Nephron (organoid): ENCODE measurements around the gene CDC42EP1.
"Not testable (repeated sequence)": the region's sequence is repeated elsewhere in the genome, so short reads cannot be mapped to it uniquely, and the experiment has no call there.

ENCODE experiments used
- H3K27ac Mint-ChIP-seq, 3 experiments: 2 replicates each; pipeline ENCODE4 v1.8.0; 2020; ENCODE audit warnings: mixed read lengths in 3 of 3, mild to moderate bottlenecking in 2 of 3, moderate library complexity in 1 of 3
- H3K27me3 Mint-ChIP-seq: 2 replicates; pipeline ENCODE4 v1.8.0; 2021; ENCODE audit warnings: low read depth, mild to moderate bottlenecking, moderate library complexity, mixed read lengths
- H3K36me3 Mint-ChIP-seq: 2 replicates; pipeline ENCODE4 v1.8.0; 2020; ENCODE audit warnings: low read depth, mixed read lengths
- H3K4me1 Mint-ChIP-seq: 2 replicates; pipeline ENCODE4 v1.8.0; 2020; ENCODE audit warnings: mixed read lengths
- H3K4me3 Mint-ChIP-seq, 3 experiments: 2 replicates each; pipeline ENCODE4 v1.8.0; 2020; ENCODE audit warnings: mild to moderate bottlenecking in 3 of 3, mixed read lengths in 3 of 3, moderate library complexity in 2 of 3
- H3K9me3 Mint-ChIP-seq: 2 replicates; pipeline ENCODE4 v1.8.0; 2020; ENCODE audit warnings: mixed read lengths
- CTCF ChIP-seq, 3 experiments: fragments of 200-600 bp; sonication (generic); IDR thresholded peaks; one replicate each; pipeline ENCODE4 v1.5.0; 2021; ENCODE audit warnings: antibody characterized with exemption in 3 of 3; ENCODE audit not compliant: unreplicated experiment in 3 of 3

The CDC42EP1 gene

GRCh38 chr22:37549704-37550059, 10.6 kb upstream of the CDC42EP1 start:
- Mint-ChIP-seq H3K27me3 (no peaks in the 10 kb centered on the region), H3K9me3 (no peaks in the 10 kb centered on the region)

GRCh38 chr22:37550921-37551320, 9.4 kb upstream of the CDC42EP1 start:
- not testable (repeated sequence) for H3K9me3 Mint-ChIP-seq, H3K27me3 Mint-ChIP-seq, H3K36me3 Mint-ChIP-seq
- Mint-ChIP-seq H3K27ac (peak overlapping the region; percentile 98 to 100 (median 98)), H3K4me1 (peaks cover 53% of the 10 kb centered on the region), H3K4me3 (peak overlapping the region in 1 of 3 experiments; percentile 35)

More at GRCh38 chr22:37549704-37550059, 10.6 kb upstream of the CDC42EP1 start:
- peak in 2 of 3 experiments; percentile 14 to 33 for TF ChIP-seq CTCF (IDR thresholded peaks at IDR 0.05; ENCODE audit: unreplicated experiment in 3 of 3)
- H3K27ac Mint-ChIP-seq = peak overlapping the region; percentile 98 to 100 (median 98)
- peaks cover 57% of the 10 kb centered on the region for H3K4me1 Mint-ChIP-seq
- peak overlapping the region in 2 of 3 experiments; percentile 29 for H3K4me3 Mint-ChIP-seq
- no peaks in the 10 kb centered on the region for H3K36me3 Mint-ChIP-seq

GRCh38 chr22:37551981-37552380, 8.3 kb upstream of the CDC42EP1 start:
- no peaks in the 10 kb centered on the region for H3K27me3 Mint-ChIP-seq
- H3K9me3 Mint-ChIP-seq = no peaks in the 10 kb centered on the region
- H3K4me3 Mint-ChIP-seq = no peak overlapping the region
- H3K36me3 Mint-ChIP-seq = no peaks in the 10 kb centered on the region
- H3K27ac Mint-ChIP-seq = peak overlapping the region; percentile 98 to 100 (median 98)
- H3K4me1 Mint-ChIP-seq = peaks cover 55% of the 10 kb centered on the region
- TF ChIP-seq CTCF (IDR thresholded peaks at IDR 0.05; ENCODE audit: unreplicated experiment in 3 of 3) = no peak

GRCh38 chr22:37552524-37553163, 7.6 kb upstream of the CDC42EP1 start:
- Mint-ChIP-seq H3K9me3 (no peaks in the 10 kb centered on the region), H3K4me3 (peak overlapping the region; percentile 36 to 55 (median 39)), H3K4me1 (peaks cover 55% of the 10 kb centered on the region), H3K36me3 (no peaks in the 10 kb centered on the region), H3K27ac (peak overlapping the region; percentile 98 to 100 (median 98)), H3K27me3 (no peaks in the 10 kb centered on the region)
- no peak for TF ChIP-seq CTCF (IDR thresholded peaks at IDR 0.05; ENCODE audit: unreplicated experiment in 3 of 3)

- H3K36me3 Mint-ChIP-seq = no peaks in the 10 kb centered on the region
Measured at GRCh38 chr22:37553725-37554124, 6.6 kb upstream of the CDC42EP1 start.

GRCh38 chr22:37555029-37555428, 5.3 kb upstream of the CDC42EP1 start:
- Mint-ChIP-seq H3K4me3 (no peak overlapping the region), H3K27ac (peak overlapping the region; percentile 29 to 84 (median 45)), H3K9me3 (no peaks in the 10 kb centered on the region), H3K36me3 (no peaks in the 10 kb centered on the region), H3K27me3 (no peaks in the 10 kb centered on the region), H3K4me1 (peaks cover 58% of the 10 kb centered on the region)
- no peak for TF ChIP-seq CTCF (IDR thresholded peaks at IDR 0.05; ENCODE audit: unreplicated experiment in 3 of 3)

More at GRCh38 chr22:37553725-37554124, 6.6 kb upstream of the CDC42EP1 start:
- Mint-ChIP-seq H3K4me3 (peak overlapping the region in 1 of 3 experiments; percentile 13), H3K27me3 (no peaks in the 10 kb centered on the region), H3K4me1 (peaks cover 60% of the 10 kb centered on the region), H3K9me3 (no peaks in the 10 kb centered on the region), H3K27ac (peak overlapping the region; percentile 88 to 91 (median 88))
- no peak for TF ChIP-seq CTCF (IDR thresholded peaks at IDR 0.05; ENCODE audit: unreplicated experiment in 3 of 3)
